HG03139 (cell line): Measurements from ENCODE around the gene SF3A2.
"Not testable (repeated sequence)": the region's sequence is repeated elsewhere in the genome, so short reads cannot be mapped to it uniquely, and the experiment has no call there.

Source experiments
- ATAC-seq: cut with Tn5 transposase; IDR thresholded peaks from one replicate; pipeline ENCODE4 v1.9.1; 2021; ENCODE audit not compliant: unreplicated experiment

SF3A2 gene, protein sequence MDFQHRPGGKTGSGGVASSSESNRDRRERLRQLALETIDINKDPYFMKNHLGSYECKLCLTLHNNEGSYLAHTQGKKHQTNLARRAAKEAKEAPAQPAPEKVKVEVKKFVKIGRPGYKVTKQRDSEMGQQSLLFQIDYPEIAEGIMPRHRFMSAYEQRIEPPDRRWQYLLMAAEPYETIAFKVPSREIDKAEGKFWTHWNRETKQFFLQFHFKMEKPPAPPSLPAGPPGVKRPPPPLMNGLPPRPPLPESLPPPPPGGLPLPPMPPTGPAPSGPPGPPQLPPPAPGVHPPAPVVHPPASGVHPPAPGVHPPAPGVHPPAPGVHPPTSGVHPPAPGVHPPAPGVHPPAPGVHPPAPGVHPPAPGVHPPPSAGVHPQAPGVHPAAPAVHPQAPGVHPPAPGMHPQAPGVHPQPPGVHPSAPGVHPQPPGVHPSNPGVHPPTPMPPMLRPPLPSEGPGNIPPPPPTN

DNA sequence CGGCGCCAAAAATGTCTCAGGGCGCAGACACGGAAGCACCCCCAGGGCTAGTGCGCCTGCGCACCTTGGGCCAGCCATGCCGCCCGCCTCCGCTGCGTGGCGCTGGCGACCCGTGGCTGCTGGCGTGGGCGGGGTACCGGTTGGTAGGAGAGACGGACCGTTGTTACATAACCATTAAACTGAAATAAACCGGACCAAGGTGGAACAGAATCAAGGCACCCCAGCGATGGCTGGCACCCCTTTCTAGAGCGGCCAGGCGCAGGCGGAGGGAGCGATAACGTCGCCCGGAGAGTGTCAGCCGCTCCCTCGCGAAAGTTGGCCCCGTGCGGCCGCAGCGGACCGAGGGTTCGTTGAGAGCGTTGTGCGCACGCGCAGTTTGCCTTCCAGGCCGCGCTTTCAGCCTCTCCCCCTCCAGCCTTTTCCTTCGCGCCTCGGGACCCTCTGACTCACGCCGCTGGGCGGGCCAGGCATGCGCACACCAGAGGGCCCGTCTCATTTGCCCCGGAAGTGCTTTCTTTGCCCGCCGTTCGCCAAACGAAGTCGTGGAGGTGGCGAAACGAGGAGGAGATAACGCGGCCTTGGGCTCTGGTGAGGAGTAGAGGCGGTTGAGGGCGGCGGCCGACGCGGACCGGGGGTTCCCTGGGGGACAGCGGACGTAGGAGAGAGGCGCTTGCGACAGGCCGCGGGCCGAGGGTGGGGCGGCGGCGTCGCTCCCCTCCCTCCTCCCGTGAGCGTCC, at the start of gene SF3A2, which contains the start of gene PLEKHJ1:
SF3A2 (plus strand) TSS at position 511 of the 737 bp plus-strand sequence. CDS start 6,595 bp downstream, outside the sequence.
PLEKHJ1 (minus strand) TSS at position 16 of the 737 bp plus-strand sequence. CDS start 81 bp downstream, outside the sequence.
- ATAC-seq, result peak; percentile 67

DNA sequence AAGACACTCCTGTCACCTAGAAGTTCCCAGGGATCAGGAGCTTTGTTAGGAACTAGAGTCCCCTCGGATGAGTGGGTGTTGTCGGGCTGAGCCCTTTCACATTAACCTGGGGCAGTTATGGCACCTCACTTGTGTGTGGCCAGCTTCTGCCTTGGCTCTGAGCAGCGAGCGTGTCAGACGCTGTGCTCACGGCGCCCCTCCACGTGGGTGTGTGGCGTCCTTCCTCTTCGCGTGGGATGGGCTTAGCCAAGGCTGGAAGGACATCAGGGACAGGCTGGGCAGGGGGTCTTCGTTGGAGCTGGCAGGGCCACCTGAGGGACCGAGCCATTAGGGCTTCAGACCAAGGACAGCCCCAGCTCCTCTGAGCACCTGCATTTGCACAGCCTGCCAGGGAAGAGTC, 49.5 kb upstream of the SF3A2 start:
- ATAC-seq, result no peak

DNA sequence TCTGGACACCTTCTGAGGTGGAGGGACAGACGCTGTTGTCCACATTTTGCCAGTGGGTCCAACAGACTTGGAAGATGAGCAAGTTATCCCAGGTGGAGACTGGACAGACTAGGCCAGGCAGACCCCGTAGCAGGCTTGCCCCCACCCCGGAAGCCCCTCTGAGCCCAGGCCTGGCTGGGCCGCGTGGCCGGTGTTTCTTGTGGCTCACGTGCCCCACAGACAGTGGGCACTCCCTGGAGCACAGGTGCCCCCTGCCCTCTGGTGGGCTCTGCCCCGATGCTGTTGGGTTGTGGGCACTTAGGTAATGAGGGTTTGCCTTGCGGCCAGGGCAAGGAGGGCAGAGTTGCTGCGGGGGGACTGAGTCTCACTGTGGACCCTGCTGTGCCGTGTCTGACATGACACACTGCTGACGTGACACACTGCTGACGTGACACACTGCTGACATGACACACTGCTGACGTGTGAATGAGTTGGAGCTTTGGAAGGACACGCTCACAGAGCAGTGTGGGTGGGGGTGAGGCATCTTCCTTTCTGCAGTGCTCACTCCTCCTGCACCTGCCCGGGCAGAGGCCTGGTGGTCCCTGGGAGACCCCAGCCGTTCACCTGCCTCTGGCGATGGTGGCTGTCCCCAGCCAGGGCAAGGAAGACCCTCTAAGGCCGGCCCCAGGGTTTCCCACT, 47.8 kb upstream of the SF3A2 start:
- ATAC-seq, result no peak

DNA sequence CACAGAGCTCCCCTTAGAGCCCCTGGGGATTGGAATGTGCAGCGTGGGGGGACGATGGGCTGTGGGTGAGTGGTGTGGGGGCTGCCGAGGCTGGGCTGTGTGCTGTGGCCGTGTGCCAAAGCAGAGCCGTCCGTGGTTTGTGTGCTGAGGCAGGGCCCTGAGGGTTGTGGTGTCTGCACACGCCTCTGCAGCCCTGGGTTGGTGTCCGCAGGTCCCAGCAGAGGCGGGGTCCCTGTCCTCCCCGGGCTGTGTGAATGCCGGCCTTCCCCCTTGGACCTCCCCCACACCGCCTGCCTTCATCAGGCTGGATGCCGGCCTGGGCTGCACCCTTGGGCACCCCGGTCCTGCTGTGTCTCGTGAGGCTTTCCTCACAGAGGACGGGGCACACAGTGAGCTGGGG, 46.7 kb upstream of the SF3A2 start:
- no peak for ATAC-seq

DNA sequence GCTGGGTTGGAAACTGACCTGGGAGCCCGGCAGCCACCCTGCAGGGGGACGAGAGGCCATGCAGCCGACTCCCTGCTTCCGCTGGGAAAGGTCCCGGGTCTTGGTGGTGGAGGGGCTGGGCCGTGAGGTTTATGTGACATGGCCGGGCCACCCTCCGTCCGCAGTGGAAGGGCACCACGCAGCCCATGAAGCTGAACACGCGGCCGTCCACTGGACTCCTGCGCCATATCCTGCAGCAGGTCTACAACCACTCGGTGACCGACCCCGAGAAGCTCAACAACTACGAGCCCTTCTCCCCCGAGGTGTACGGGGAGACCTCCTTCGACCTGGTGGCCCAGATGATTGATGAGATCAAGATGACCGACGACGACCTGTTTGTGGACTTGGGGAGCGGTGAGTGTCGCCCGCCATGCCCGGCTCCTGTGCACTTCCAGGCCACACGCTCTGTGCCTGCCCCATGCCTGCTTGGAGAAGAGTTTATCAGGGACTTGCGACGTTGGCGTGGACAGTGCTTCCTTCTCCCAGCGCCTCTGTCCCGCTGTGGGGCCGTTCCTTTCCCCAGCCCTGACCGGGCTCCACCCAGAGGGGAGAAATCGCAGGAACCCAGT, 45.7 kb upstream of the SF3A2 start:
- ATAC-seq, result no peak

DNA sequence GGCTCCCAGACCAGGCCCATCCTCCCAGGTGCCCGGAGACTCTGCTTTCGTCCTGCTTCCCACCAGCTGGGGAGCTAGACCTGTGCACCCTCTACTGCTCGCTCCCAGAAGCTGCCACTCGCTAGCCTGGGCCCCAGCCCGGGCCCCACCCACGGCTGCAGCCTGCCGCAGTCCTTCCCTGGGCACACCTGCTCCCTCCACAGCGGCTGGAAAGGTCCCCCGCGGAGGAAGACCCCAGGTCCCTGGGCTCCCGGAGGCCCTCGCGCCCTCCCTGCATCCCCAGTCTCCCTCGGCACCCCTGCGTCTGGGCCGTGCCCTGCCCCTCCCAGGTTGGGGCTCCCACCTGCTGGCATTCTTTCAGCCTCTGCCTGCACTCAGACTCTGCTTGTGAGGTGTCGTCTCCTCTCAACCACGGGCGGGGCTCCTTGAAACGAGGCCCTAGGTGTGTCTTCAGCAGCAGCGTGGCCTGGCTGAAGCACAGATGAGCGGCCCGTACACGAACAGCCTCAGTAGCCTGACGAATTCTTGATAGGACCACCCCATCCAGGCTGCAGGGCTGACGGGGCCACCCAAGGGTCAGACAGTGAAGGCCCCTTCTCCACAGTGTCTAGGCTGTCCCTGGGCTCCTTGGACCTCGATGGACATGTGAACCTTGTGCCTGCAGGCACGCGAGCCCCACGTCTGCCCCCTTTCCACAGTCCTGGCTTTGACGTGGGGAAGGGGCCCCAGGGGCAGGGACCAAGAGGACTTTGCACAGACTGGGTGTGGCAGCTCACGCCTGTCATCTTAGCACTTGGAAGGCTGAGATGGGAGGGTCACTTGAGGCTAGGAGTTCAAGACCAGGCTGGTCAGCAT, 44.9 kb upstream of the SF3A2 start:
- no peak for ATAC-seq

DNA sequence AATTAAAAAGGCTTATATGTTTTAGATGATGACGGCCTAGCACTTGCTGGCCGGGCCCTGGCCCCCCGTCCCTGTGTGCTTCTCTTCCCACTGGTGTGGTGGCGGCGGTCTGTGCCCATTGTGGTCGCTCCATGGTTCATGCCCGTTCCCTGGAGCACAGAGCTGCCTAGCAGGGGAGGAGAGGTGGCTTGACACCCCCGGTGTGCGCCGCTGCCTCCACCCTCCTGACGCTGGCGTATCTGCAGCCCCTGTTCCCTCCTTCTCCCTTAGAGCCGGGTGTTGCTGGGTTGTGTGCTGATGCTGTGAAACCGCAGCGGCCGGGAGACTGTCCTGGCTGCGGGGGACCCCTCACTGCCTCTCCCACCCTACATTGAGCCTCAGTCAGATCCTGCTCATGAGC, 43.8 kb upstream of the SF3A2 start:
- ATAC-seq, result no peak

DNA sequence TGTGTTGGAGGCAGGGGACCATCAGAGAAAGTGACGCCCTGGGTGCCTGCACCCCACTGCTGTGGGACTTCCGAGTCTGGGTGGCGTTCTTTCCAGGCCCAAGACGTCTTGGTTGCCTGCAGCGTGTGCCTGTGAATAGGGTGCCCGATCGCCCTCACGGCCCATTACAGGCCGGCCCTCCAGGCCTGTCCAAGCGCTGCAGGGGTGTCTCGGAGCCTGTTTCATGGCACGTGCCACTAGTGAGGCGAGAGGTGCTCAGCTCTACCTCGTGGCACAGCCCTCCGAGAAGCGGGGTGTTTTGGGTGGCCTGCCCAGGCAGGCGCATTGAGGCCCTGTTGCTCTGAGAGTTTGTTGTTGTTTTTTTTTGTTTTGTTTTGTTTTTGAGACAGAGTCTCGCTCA, 42.8 kb upstream of the SF3A2 start:
- ATAC-seq, result no peak

DNA sequence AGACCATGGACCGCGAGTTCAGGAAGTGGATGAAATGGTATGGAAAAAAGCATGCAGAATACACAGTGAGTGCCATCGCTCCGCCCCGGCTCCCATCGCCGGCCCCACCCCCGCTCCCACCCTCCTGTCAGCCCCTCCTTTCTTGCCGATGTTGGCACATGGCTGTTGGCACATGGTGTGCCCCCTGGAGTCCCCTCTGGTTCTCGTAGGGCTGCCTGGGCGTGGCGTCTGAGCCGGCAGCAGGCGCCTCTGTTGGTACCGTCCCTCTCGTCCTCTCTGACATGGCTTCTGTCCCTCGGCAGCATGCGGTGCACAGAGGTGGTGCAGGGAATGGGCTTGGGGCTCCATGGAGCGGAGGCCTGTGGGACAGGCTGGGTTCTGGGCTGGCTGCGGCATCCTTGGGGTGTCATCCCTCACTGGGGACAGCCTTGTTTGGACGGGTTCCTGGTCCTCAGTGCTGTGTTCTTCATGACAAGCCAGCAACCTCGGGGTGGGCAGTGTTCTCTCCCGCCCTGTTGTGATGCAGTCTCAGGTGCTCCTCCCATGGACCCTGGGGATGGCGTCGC, 42.0 kb upstream of the SF3A2 start:
- no peak for ATAC-seq

DNA sequence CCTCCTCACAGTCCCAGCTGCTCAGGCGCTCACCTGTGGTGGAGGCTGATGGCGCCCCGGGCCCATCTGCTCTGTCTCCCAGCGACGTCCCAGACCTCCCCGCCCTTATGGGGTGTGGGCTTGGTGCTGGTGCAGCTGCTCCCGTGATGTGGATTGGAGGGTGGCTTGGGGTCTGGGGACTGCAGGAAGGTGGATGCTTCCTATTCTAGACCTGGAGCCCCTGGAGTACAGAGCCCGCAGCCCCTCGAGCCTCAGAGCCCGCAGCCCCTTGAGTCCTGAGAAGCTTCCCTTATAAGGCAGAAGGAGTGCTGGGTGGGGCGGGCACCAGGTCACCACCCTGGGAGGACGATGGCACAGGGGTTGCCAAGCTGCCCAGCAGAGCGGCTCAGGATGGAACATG, 41.3 kb upstream of the SF3A2 start:
- no peak for ATAC-seq

DNA sequence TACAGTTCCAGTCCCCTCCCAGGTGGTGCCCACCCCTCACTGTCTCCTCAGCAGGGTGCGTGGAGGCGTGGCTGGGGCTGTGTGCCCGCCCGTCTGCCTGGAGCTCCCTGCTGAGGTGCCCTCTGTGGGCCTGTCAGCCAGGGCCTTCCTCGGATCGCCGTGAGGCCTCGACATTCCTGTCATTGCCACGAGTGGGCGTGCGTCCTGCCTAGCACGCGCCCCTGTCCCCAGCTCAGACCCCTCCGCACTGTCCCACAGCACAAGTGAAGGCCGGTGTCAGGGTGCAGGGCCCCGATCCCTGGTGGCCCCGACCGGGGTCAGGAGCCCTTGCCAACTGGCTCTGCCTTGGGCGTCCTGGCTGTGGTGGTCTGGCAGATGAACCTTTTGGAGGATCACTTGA, 40.7 kb upstream of the SF3A2 start:
- no peak for ATAC-seq

DNA sequence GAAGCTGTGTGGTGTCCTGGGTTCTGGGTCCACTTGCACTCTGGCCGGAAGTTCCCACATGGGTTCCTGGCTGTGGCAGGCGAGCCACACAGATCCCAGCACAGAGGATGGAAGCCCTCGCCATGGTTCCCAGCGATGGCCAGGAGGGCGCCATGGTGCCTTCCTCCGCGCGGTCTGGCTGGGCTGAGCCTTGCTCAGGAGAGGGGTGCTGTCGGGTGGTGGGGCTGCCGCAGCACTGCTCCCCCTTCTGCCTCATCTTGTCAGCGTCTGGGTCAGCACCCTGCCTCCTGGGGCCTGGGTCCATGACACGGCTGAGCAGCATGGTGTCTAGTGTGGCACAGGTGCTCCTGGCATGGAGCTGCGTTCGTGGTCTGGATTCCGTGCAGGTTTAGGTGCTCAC, 39.4 kb upstream of the SF3A2 start:
- no peak for ATAC-seq

DNA sequence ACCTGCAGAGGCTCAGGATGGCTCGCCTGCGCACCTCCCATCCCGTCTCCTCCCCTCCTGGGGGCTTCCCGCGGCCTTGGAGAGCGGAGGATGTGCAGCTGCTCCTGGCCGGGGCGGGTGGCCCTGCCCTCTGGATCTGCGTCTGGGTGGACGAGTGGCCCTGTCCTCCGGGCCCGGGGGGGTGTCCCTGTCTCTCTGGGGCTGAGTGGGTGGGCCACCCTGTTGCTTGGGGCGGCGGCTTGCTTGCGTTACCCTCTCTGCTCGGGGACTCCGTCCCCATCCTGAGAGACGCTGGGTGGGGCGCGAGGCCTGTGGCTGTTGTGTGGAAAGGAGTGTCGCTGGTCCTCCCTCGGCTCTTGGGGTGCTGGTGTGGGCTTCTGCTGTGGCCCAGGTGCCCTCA, 38.3 kb upstream of the SF3A2 start:
- no peak for ATAC-seq

DNA sequence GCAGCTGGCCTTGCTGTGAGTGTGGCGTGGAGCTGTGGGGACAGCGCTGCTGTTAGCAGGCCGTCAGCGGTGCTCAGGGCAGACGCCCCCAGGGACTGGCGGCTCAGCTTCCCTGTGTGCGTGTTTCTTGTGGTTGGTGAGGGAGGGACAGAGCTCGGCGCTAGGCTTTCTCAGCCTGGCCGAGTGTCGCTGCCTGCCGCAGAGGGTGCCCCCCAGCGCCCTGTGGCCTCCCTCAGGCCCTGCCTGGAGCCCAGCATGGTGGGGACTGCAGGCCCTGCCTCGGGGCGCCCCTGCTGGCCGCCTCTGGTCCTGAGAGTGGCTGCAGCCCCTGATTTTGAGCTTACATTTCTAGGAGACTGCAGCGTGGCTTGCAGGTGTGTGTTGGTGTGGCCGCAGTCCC, 37.4 kb upstream of the SF3A2 start:
- ATAC-seq, result no peak

DNA sequence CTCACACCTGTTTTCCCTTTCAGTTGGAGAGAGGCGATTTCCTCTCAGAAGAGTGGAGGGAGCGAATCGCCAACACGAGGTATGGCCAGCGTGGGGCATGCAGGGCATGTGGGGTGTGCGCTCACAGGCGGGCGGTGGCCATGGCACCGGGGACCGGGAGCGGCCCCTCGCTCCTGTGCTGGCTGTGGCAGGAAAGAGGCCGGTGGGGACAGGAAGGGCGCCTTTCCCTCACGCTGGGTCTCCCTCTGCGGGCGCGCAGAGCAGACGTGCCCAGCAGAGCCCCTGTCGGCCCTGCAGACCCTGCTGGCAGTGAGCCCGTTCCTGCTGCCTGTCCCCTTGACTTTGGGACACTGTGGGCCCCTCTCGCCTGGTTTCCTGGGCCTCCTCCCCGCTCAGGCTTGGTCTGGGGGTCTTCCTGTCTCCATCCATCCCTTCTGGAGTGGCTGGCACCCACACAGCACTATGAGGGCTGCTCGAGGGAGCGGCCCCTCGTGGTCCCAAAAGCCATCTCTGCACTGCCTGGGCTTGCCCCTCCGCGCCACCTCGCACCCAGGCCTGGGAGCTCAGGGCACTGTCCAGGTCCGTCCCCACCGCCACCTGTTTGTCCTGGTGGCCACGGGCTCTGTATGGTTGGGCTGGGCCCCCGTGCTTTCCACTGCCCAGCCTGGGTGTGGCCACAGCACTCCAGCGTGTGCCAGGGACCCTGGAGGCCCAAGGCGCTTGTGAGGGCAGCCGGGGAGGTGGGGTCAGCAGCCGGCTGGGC, 36.6 kb upstream of the SF3A2 start:
- ATAC-seq, result no peak

DNA sequence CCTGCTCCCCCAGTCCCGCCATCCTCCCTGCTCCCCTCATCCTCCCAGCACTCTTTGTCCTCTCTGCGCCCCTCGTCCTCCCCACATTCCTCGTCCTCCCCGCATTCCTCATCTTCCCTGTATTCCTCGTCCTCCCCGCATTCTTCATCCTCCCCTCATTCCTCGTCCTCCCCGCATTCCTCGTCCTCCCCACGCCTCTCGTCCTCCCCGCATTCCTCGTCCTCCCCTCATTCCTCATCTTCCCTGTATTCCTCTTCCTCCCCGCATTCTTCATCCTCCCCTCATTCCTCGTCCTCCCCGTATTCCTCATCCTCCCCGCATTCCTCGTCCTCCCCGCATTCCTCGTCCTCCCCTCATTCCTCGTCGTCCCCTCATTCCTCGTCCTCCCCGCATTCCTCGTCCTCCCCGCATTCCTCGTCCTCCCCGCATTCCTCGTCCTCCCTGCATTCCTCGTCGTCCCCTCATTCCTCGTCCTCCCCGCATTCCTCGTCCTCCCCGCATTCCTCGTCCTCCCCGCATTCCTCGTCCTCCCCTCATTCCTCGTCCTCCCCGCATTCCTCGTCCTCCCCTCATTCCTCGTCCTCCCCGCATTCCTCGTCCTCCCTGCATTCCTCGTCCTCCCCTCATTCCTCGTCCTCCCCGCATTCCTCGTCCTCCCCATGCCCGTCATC, 35.9 kb upstream of the SF3A2 start:
- not testable (repeated sequence) for ATAC-seq

DNA sequence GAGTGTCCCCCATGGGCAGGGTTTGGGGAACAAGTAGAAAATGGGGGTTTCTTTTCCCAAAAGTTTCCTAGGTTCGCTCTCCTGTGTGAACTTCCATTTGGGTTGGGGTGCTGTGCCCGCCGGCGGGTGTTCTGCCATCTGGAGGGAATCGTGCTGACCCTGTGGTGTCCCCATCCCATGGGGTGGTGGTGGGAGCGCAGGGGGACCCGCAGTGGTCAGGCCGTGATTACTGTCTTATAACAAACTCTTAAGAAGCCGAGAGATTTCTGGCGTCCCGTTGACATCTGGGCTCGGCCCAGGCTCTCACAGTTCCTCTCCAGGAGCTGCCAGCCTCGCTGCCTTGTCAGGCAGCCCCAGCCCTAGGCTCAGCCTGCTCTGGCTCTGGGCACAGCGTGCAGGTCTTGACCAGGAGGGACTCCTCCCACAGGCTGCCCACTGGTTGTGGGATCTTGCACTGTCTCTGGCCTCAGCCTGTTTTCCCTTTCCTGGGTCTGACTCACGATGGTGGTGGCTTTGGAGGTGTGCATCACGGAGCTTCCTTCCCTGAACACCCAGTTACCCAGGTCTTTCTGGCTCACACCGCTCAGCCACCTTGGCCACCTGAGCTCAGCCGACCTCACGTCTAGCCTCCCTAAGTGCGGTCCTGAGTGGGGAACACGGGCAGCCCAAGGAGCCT, 35.0 kb upstream of the SF3A2 start:
- ATAC-seq, result no peak

DNA sequence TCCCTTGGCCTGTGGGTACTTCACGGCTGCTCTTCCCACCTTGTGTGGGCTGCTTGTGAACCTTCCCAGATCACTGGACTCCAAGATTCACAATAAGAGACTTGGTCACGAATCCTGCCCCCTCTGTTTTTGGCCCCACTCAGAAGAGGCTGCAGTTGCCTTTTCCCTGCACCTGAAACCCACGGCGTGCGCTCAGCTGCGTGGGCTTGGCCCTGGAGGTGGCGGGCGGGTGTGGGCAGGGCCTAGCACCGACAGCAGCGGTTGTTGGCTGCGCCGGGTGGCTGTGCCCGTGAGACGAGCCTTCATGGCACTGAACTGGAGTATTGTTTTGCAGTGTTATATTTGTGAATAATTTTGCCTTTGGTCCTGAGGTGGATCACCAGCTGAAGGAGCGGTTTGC, 34.3 kb upstream of the SF3A2 start:
- ATAC-seq, result no peak
